GM12878 (cell line): Measurements from ENCODE around the gene TMEM181. TPM values are rescaled to one million over a fixed set of nuclear protein-coding genes. Genes with fewer than 3 reads are reported as not detected.

Experiments used
- ATAC-seq: fragments of 200-7000 bp; cut with Tn5 transposase; 3 replicates; pipeline ENCODE4 v1.9.1; 2020; ENCODE audit warnings: mild to moderate bottlenecking, moderate library complexity
- BruUV-seq: library from RNA; stranded (reverse); fragments of 400-500 nt; replicated peaks from 2 replicates; lab custom pipeline; 2021; lab: Mats Ljungman, UMichigan
- CTCF ChIA-PET: fragments of 300-600 bp; sonication (Branson Sonifier 250); formaldehyde crosslinking; extraction: SDS; loops from one replicate; lab custom pipeline; 2021; ENCODE audit warnings: inconsistent platforms; lab: Yijun Ruan, JAX
- POLR2A ChIA-PET: fragments of 350-600 bp; formaldehyde crosslinking; extraction: SDS; loops from one replicate; lab custom pipeline; 2021; ENCODE audit warnings: inconsistent platforms; lab: Charles Lee
- RAD21 ChIA-PET: fragments of 300-600 bp; sonication (Branson Sonifier 250); formaldehyde crosslinking; loops from one replicate; lab custom pipeline; 2023; ENCODE audit warnings: antibody characterized with exemption; ENCODE audit not compliant: unreplicated experiment; lab: Charles Lee
- SMC1A ChIA-PET: fragments of 300-600 bp; sonication (Branson Sonifier 250); formaldehyde crosslinking; loops from one replicate; lab custom pipeline; 2023; ENCODE audit not compliant: unreplicated experiment, uncharacterized antibody; lab: Charles Lee
- DNase-seq: peaks from one replicate; pipeline ENCODE4 v3.0.0-alpha.2; 2011; ENCODE audit warnings: low read depth, low spot score
- FAIRE-seq: peaks from 3 replicates; lab custom pipeline; 2011; peaks lifted over from hg19 to GRCh38; lab: Jason Lieb, UNC
- H2AFZ ChIP-seq: 2 replicates; pipeline ENCODE4 v1.6.0; 2011; ENCODE audit warnings: low read depth, low read length, control low read depth; ENCODE audit not compliant: control insufficient read depth
- H3K27ac ChIP-seq: 2 replicates; pipeline ENCODE4 v1.5.1; 2011; ENCODE audit warnings: control low read depth; ENCODE audit not compliant: control insufficient read depth, insufficient read depth
- H3K27me3 ChIP-seq, 2 experiments: replicated peaks in 1 of 2; 2 replicates each; pipeline versions ENCODE4 v1.6.0 to v1.6.1; 2011; ENCODE audit warnings: low read length in 1 of 2; ENCODE audit not compliant: control insufficient read depth in 2 of 2, insufficient read depth in 2 of 2
- H3K36me3 ChIP-seq, 2 experiments: 2 replicates each; pipeline ENCODE4 v1.5.1; 2011; ENCODE audit warnings: low read length in 1 of 2; ENCODE audit not compliant: control insufficient read depth in 2 of 2, insufficient read depth in 2 of 2
- H3K4me1 ChIP-seq: 2 replicates; pipeline ENCODE4 v1.6.1; 2011; ENCODE audit warnings: mild to moderate bottlenecking, low read length, moderate library complexity, mixed read lengths; ENCODE audit not compliant: control insufficient read depth, insufficient read depth
- H3K4me2 ChIP-seq: 2 replicates; pipeline ENCODE4 v1.6.0; 2011; ENCODE audit warnings: control low read depth; ENCODE audit not compliant: control insufficient read depth, insufficient read depth
- H3K4me3 ChIP-seq: fragments of 200-600 bp; sonication (generic); 2 replicates; pipeline ENCODE4 v1.5.1; 2016
- H3K79me2 ChIP-seq: 2 replicates; pipeline ENCODE4 v1.6.0; 2011; ENCODE audit warnings: low read length; ENCODE audit not compliant: control insufficient read depth, insufficient read depth
- H3K9ac ChIP-seq: 2 replicates; pipeline ENCODE4 v1.8.0; 2011; ENCODE audit warnings: low read length, control low read depth, mixed read lengths; ENCODE audit not compliant: control insufficient read depth, insufficient read depth
- H3K9me3 ChIP-seq: replicated peaks from 3 replicates; pipeline ENCODE4 v1.5.1; 2011; ENCODE audit warnings: mild to moderate bottlenecking, low read length; ENCODE audit not compliant: control insufficient read depth, insufficient read depth
- H4K20me1 ChIP-seq: 2 replicates; pipeline ENCODE4 v1.6.0; 2011; ENCODE audit not compliant: control insufficient read depth, insufficient read depth
- DPF2 ChIP-seq: fragments of 450-650 bp; IDR thresholded peaks from 2 replicates; pipeline ENCODE4 v1.6.1; 2017; ENCODE audit warnings: mild to moderate bottlenecking
- EGR1 ChIP-seq, 2 experiments: IDR thresholded peaks; 1 replicate in 1 of 2; 2 replicates in 1 of 2; pipeline ENCODE4 v1.6.1; 2011 to 2012; ENCODE audit warnings: low read depth in 2 of 2, low read length in 2 of 2, borderline replicate concordance in 1 of 2, mild to moderate bottlenecking in 1 of 2, moderate library complexity in 1 of 2
- HCFC1 ChIP-seq: fragments of 150-350 bp; IDR thresholded peaks from 2 replicates; pipeline ENCODE4 v1.6.1; 2014; ENCODE audit warnings: low read length
- MEF2A ChIP-seq: IDR thresholded peaks from 2 replicates; pipeline ENCODE4 v1.6.1; 2011; ENCODE audit warnings: low read depth, mild to moderate bottlenecking, low read length, moderate library complexity; ENCODE audit not compliant: insufficient read depth
- MTA2 ChIP-seq: fragments of 450-650 bp; IDR thresholded peaks from 2 replicates; pipeline ENCODE4 v1.6.1; 2016; ENCODE audit warnings: low read depth, mild to moderate bottlenecking, moderate library complexity
- POLR2AphosphoS2 ChIP-seq: IDR thresholded peaks from 2 replicates; pipeline ENCODE4 v1.6.1; 2011; ENCODE audit warnings: low read depth, mild to moderate bottlenecking, low read length, improper control_type of control experiment, moderate library complexity
- SP1 ChIP-seq: IDR thresholded peaks from one replicate; pipeline ENCODE4 v1.6.1; 2011; ENCODE audit warnings: low read depth, low read length
- ZNF384 ChIP-seq: IDR thresholded peaks from 2 replicates; pipeline ENCODE4 v1.6.1; 2012; ENCODE audit warnings: low read depth, mild to moderate bottlenecking, low read length, improper control_type of control experiment, borderline replicate concordance
- WGBS: methylation state at CpG from one replicate; pipeline ENCODE4 v1.1.6; 2016; ENCODE audit warnings: low lambda C conversion rate; ENCODE audit not compliant: insufficient replicate concordance, insufficient coverage; ENCODE audit errors: missing lambda C conversion rate; 5-methylcytosine and 5-hydroxymethylcytosine counted together
- in situ Hi-C: fragments of 300-500 bp; cut with MboI; formaldehyde crosslinking; loops from 9 replicates; pipeline ENCODE4 v1.14.3; 2018; ENCODE audit warnings: mixed read lengths
- intact Hi-C: fragments of 100-400 bp; cut with micrococcal nuclease; formaldehyde crosslinking; loops from one replicate; pipeline ENCODE4 v1.14.2; 2022; ENCODE audit not compliant: unreplicated experiment
- polyA plus RNA-seq, 11 experiments: library from polyadenylated mRNA; depleted of rRNA in 4 of 11; unstranded in 6 of 11; stranded (reverse) in 5 of 11; fragments of >200 nt; fragmentation: Nextera tagmentation in 4 of 11; fragmentation: Illumina TruSeq in 1 of 11; extraction: Ambion mirVana in 4 of 11; extraction: Trizol in 1 of 11; gene quantifications; 1 replicate in 1 of 11; 2 replicates in 10 of 11; pipeline versions ENCODE4 v1.2.1 to v1.2.3, GENCODE V29; 2011 to 2016; ENCODE audit warnings: inconsistent platforms in 2 of 11, missing spikeins in 2 of 11, low read depth in 1 of 11
- total RNA-seq, 4 experiments: library from RNA; depleted of rRNA in 3 of 4; stranded (reverse); fragments of >200 nt in 3 of 4; fragmentation: Illumina TruSeq in 1 of 4; extraction: Trizol in 1 of 4; gene quantifications; 2 replicates each; pipeline versions ENCODE4 v1.2.1 to v1.2.3, GENCODE V29; 2013 to 2021
- TF ChIP-seq, protein P1 (sequence below): IDR thresholded peaks from 2 replicates; pipeline ENCODE4 v1.6.1; 2012; ENCODE audit warnings: low read depth, low read length, improper control_type of control experiment
- TF ChIP-seq, protein P2 (sequence below): fragments of 450-650 bp; IDR thresholded peaks from 2 replicates; pipeline ENCODE4 v1.6.1; 2016; ENCODE audit warnings: mild to moderate bottlenecking, moderate library complexity, borderline replicate concordance
- TF ChIP-seq, protein P3 (sequence below): IDR thresholded peaks from 2 replicates; pipeline ENCODE4 v1.6.1; 2011; ENCODE audit warnings: borderline replicate concordance, low read depth, mild to moderate bottlenecking, moderate library complexity, mixed read lengths, low read length; ENCODE audit not compliant: insufficient read depth; ENCODE audit errors: extremely low read length
- TF ChIP-seq, protein P4 (sequence below): fragments of 450-650 bp; IDR thresholded peaks from 2 replicates; pipeline ENCODE4 v1.6.1; 2017; ENCODE audit warnings: mild to moderate bottlenecking, low read depth, inconsistent platforms; ENCODE audit not compliant: poor library complexity, severe bottlenecking

Gene TMEM181
- total and polyA plus RNA-seq, 10 of the 15 experiments (the other 5 are each of a cell fraction or from before 2014, with no cell fraction given) = 1.5 to 7.9 (median 5.2) TPM

DNA sequence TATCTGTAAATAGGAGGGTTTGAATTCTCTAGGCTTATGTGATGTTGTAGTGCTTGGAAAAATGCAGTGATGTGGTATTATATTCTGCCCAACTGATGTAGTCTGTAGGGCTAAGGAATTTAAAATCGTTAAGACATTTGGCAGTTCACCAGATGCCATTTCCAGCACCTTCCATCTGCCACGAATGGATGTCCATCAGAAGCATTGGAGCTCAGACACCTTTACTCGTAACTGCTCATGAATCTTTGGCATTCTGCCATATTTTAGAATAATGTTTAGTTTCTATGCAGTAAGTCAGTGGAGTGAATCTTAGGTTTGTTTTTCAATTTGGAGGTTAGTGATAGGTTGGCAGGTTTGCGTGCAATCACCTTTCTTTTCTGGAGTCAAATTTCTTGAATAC, 87.6 kb downstream of the TMEM181 start (continued):
- TF ChIP-seq, protein P1, sequence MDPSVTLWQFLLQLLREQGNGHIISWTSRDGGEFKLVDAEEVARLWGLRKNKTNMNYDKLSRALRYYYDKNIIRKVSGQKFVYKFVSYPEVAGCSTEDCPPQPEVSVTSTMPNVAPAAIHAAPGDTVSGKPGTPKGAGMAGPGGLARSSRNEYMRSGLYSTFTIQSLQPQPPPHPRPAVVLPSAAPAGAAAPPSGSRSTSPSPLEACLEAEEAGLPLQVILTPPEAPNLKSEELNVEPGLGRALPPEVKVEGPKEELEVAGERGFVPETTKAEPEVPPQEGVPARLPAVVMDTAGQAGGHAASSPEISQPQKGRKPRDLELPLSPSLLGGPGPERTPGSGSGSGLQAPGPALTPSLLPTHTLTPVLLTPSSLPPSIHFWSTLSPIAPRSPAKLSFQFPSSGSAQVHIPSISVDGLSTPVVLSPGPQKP = no peak
- TF ChIP-seq, protein P2, sequence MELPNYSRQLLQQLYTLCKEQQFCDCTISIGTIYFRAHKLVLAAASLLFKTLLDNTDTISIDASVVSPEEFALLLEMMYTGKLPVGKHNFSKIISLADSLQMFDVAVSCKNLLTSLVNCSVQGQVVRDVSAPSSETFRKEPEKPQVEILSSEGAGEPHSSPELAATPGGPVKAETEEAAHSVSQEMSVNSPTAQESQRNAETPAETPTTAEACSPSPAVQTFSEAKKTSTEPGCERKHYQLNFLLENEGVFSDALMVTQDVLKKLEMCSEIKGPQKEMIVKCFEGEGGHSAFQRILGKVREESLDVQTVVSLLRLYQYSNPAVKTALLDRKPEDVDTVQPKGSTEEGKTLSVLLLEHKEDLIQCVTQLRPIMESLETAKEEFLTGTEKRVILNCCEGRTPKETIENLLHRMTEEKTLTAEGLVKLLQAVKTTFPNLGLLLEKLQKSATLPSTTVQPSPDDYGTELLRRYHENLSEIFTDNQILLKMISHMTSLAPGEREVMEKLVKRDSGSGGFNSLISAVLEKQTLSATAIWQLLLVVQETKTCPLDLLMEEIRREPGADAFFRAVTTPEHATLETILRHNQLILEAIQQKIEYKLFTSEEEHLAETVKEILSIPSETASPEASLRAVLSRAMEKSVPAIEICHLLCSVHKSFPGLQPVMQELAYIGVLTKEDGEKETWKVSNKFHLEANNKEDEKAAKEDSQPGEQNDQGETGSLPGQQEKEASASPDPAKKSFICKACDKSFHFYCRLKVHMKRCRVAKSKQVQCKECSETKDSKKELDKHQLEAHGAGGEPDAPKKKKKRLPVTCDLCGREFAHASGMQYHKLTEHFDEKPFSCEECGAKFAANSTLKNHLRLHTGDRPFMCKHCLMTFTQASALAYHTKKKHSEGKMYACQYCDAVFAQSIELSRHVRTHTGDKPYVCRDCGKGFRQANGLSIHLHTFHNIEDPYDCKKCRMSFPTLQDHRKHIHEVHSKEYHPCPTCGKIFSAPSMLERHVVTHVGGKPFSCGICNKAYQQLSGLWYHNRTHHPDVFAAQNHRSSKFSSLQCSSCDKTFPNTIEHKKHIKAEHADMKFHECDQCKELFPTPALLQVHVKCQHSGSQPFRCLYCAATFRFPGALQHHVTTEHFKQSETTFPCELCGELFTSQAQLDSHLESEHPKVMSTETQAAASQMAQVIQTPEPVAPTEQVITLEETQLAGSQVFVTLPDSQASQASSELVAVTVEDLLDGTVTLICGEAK = no peak

DNA sequence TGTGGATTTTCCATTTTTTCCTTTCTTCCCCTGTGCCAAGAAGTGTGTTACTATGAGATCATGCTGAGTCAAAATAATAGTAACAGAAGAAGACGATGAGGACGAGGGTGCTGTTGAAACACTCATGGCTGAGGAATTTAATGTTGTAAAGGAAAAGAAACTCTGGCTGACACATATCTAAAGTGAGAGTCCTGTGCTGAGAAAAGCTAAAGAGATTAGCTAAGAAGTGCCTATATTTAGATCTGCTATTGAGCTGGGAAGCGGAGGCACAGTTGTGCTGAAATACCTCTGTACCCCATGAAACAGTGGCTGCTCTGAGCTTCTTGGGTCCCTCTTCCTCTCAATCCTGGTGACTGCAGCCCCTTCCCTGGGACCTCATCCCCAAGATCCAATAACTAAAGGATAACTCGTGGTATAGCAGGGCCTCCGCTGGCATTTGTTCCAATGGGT, 88.8 kb downstream of the TMEM181 start:
- no TSS peak for BruUV-seq
- TF ChIP-seq HCFC1 = no peak
- TF ChIP-seq, protein P3, sequence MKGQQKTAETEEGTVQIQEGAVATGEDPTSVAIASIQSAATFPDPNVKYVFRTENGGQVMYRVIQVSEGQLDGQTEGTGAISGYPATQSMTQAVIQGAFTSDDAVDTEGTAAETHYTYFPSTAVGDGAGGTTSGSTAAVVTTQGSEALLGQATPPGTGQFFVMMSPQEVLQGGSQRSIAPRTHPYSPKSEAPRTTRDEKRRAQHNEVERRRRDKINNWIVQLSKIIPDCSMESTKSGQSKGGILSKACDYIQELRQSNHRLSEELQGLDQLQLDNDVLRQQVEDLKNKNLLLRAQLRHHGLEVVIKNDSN = no peak
- peak; percentile 87 for TF ChIP-seq DPF2
- TF ChIP-seq ZNF384 = no peak
- TF ChIP-seq SP1 = peak; percentile 25
- no peak for TF ChIP-seq POLR2AphosphoS2
- TF ChIP-seq MTA2 = peak; percentile 87
- no peak for TF ChIP-seq EGR1 (IDR thresholded peaks at IDR 0.05; ENCODE audit: borderline replicate concordance in 1 of 2, low read depth in 2 of 2, low read length in 2 of 2)
- TF ChIP-seq MEF2A = peak; percentile 97
- TF ChIP-seq, protein P4, sequence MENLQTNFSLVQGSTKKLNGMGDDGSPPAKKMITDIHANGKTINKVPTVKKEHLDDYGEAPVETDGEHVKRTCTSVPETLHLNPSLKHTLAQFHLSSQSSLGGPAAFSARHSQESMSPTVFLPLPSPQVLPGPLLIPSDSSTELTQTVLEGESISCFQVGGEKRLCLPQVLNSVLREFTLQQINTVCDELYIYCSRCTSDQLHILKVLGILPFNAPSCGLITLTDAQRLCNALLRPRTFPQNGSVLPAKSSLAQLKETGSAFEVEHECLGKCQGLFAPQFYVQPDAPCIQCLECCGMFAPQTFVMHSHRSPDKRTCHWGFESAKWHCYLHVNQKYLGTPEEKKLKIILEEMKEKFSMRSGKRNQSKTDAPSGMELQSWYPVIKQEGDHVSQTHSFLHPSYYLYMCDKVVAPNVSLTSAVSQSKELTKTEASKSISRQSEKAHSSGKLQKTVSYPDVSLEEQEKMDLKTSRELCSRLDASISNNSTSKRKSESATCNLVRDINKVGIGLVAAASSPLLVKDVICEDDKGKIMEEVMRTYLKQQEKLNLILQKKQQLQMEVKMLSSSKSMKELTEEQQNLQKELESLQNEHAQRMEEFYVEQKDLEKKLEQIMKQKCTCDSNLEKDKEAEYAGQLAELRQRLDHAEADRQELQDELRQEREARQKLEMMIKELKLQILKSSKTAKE = peak; percentile 92

More for the DNA sequence above, 88.8 kb downstream of the TMEM181 start:
- intact Hi-C loops = loop anchor here (2.0 to 5.0 kb wide), 3 partner anchors 44 to 220 kb away; partner anchors contain the start of gene EZR
- peak; percentile 89 for FAIRE-seq
- ChIA-PET SMC1A (interaction anchor here (1.0 to 3.9 kb wide), 14 partner anchors 9 to 435 kb away, joined by 3 to 27 read pairs (median 8); no protein-coding TSS in a partner anchor), CTCF (interaction anchor here (0.5 to 10.4 kb wide), 10 partner anchors 11 to 435 kb away, joined by 3 to 72 read pairs (median 5); partner anchors contain the start of gene RSPH3), POLR2A (interaction anchor here (0.7 to 3.1 kb wide), 5 partner anchors 18 to 288 kb away, joined by 3 to 13 read pairs (median 3); no protein-coding TSS in a partner anchor), RAD21 (interaction anchor here (1.0 to 3.3 kb wide), 10 partner anchors 11 to 221 kb away, joined by 3 to 19 read pairs (median 3); no protein-coding TSS in a partner anchor)
- Histone ChIP-seq H3K27ac (peak overlapping the region; percentile 76), H3K9ac (peak overlapping the region; percentile 62), H3K4me2 (peak overlapping the region; percentile 58), H3K4me3 (peak overlapping the region; percentile 45; the same call in 1 of the 2 replicates), H3K79me2 (peaks cover 8% of the 10 kb centered on the region), H3K9me3 (no peaks in the 10 kb centered on the region), H3K4me1 (peaks cover 35% of the 10 kb centered on the region), H3K27me3 (no peaks in the 10 kb centered on the region), H2AFZ (no peak overlapping the region), H4K20me1 (no peaks in the 10 kb centered on the region), H3K36me3 (no peaks in the 10 kb centered on the region)
- 2% methylated on average over 5 of the region's 5 CpGs for WGBS
- ATAC-seq = peak; percentile 44
- DNase-seq = peak; percentile 83
- in situ Hi-C loops = no loop called here
